Measurements from ENCODE around the gene RFC3. TPM values are rescaled to one million over a fixed set of nuclear protein-coding genes. Genes with fewer than 3 reads are reported as not detected.
A peak's percentile ranks its signal among the peaks of the same experiment; 100 is the strongest.

The RFC3 gene
- total and polyA plus RNA-seq, 2 of the 13 experiments (the other 11 are each of a cell fraction or from before 2014, with no cell fraction given), result 16.0 to 55.7 TPM

- no peak for TF ChIP-seq SCMH1 (CRISPR knock-in tag; IDR thresholded peaks at IDR 0.05; ENCODE audit: borderline replicate concordance)
- TF ChIP-seq ZNF639 (CRISPR knock-in tag; conservative IDR thresholded peaks at IDR 0.05), result peak; percentile 69; the same call in 1 of the 2 replicates
- no peak for TF ChIP-seq ZNF367 (CRISPR knock-in tag; IDR thresholded peaks at IDR 0.05; ENCODE audit: borderline replicate concordance)
- TF ChIP-seq ZNF431 (CRISPR knock-in tag; IDR thresholded peaks at IDR 0.05; ENCODE audit: borderline replicate concordance, low read depth), result no peak
- TF ChIP-seq BATF2 (CRISPR knock-in tag; IDR thresholded peaks at IDR 0.05), result peak; percentile 94
- TF ChIP-seq ZNF749 (CRISPR knock-in tag; IDR thresholded peaks at IDR 0.05; ENCODE audit: borderline replicate concordance), result peak; percentile 60; the same call in 1 of the 2 replicates
- no peak for TF ChIP-seq GATA4 (IDR thresholded peaks at IDR 0.05; ENCODE audit: borderline replicate concordance, low read depth)
- peak; percentile 56 for TF ChIP-seq FOSL2 (CRISPR knock-in tag; IDR thresholded peaks at IDR 0.05)
These were observed at the start of gene RFC3 (continued) for GRCh38 chr13:33817901-33818706.

- Histone ChIP-seq H2AFZ (ENCODE audit: low read length) (no peak overlapping the region), H4K20me1 (ENCODE audit: insufficient read depth, low read length) (no peaks in the 10 kb centered on the region), H3K36me3 (replicated peaks in 1 of 2; ENCODE audit: control insufficient read depth in 1 of 2, insufficient read depth in 2 of 2, low read length in 2 of 2) (no peaks in the 10 kb centered on the region), H3K4me3 (replicated peaks in 1 of 3; ENCODE audit: insufficient read depth in 1 of 3, low read depth in 2 of 3, low read length in 3 of 3) (no peak overlapping the region), H3K79me2 (ENCODE audit: insufficient read depth, low read length) (no peaks in the 10 kb centered on the region), H3K9ac (ENCODE audit: insufficient read depth, low read depth, low read length) (no peak overlapping the region), H3K4me1 (ENCODE audit: insufficient read depth, low read length) (no peaks in the 10 kb centered on the region), H3K9me3 (ENCODE audit: low read length) (no peaks in the 10 kb centered on the region), H3K27ac (ENCODE audit: extremely low read length, insufficient read depth, low read length) (no peak overlapping the region), H3K27me3 (ENCODE audit: control insufficient read depth in 1 of 2, insufficient read depth in 2 of 2, low read length in 2 of 2) (peaks cover 0 to 19% of the 10 kb centered on the region in 2 experiments; a peak in 2 of 5 replicates), H3K4me2 (ENCODE audit: low read depth, low read length) (no peak overlapping the region)
- ATAC-seq, result no peak
- CTCF ChIA-PET (ENCODE audit: low intra/inter-chr PET ratio, low total read pairs), result no interaction called here
- no peak for FAIRE-seq
- in situ Hi-C loops (cut with HindIII; ENCODE audit: extremely low pct_ligation_motif_present, low pct_unique_long_range_greater_than_20kb) (no loop called here), intact Hi-C loops (cut with micrococcal nuclease; ENCODE audit: unreplicated experiment) (no loop called here)
- DNase-seq (ENCODE audit: low spot score), result no peak
- POLR2A ChIA-PET, result no interaction called here
- 6% methylated on average over 2 of the region's 2 CpGs for WGBS (ENCODE audit: low lambda C conversion rate)
- TF ChIP-seq MAFK (conservative IDR thresholded peaks at IDR 0.05 in 1 of 2, IDR thresholded peaks at IDR 0.05 in 1 of 2; ENCODE audit: low read length in 2 of 2), result peak in 1 of 2 experiments; percentile 49; a peak in 2 of 4 replicates
- peak; percentile 26; the same call in 1 of the 2 replicates for TF ChIP-seq MAFF (IDR thresholded peaks at IDR 0.05; ENCODE audit: low read depth, low read length)
- TF ChIP-seq MTA1 (CRISPR knock-in tag; IDR thresholded peaks at IDR 0.05; ENCODE audit: borderline replicate concordance), result no peak
- TF ChIP-seq ZNF317 (CRISPR knock-in tag; IDR thresholded peaks at IDR 0.05), result no peak
- no TSS peak for BruUV-seq (replicated peaks)
These were observed 46.7 kb upstream of the RFC3 start for GRCh38 chr13:33771296-33771695.
